ENCODE results near the gene ANP32D.
"Not testable (repeated sequence)": the region's sequence is repeated elsewhere in the genome, so short reads cannot be mapped to it uniquely, and the experiment has no call there.

ANP32D gene

DNA sequence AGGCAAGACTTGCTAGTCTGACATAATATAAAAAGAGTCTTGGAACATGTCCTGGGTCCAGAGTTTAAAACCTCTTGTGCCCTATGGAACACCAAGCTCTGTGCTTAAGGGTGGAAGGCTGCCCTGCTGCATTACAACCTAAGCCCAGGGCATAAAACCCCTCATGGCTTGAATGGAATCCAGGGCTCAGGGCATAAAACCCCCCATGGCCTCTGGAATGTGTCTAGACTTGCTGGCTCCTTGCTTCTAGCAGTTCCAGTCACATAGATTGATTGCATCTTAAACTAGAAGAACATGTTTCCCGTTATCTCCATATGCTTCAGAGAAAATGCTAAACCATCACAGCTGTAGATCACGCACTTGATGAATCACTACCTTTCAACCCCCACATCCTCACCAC, 34.5 kb downstream of the ANP32D start:
- not testable (repeated sequence) for DNase-seq (ENCODE audit: low spot score)

DNA sequence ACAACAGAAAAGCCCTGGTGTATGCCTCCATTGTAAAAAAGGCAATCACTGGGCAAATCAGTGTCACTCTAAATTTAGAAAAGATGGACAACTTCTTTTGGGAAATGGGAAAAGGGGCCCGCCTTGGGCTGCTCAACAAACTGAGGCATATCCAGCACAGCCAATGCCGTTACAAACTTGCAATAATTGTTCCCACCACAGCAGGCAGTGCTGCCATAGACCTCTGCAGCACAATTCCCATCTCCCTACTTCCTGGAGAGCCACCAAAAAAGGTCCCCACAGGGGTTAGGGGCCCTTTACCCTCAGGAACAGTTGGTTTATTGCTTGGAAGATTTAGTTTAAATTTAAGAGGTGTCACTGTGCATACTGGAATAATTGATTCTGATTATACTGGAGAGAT, 36.6 kb downstream of the ANP32D start:
- DNase-seq (ENCODE audit: low spot score), result no peak

DNA sequence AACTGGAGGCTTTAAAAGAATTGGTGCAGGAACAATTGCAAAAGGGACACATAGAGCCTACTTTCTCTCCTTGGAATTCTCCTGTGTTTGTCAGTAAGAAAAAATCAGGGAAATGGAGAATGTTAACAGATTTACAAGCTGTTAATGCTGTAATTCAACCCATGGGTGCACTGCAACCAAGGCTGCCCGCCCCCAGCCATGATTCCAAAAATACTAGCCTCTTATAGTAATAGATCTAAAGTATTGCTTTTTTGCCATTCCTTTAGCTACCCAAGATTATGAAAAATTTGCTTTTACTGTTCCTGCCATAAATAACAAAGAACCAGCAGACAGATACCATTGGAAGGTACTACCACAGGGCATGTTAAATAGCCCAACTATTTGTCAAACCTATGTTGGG, 37.8 kb downstream of the ANP32D start:
- no peak for DNase-seq (ENCODE audit: low spot score)

DNA sequence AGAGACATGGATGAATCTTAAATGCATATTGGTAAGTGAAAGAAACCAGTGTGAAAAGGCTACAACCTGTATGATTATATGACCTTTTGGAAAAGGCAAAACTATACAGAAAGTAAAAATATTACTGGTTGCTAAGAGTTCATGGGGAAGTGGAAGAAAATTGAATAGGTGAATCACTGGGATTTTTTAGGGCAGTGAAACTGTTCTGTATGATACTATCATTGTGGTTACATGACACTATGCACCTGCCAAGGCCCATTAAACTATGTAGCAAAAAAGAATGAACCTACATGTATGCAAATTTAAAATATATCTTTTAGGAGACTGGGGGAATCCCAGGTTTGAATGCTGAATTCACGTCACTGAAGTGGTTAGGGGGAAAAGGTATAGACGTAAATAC, 40.5 kb downstream of the ANP32D start:
- DNase-seq (ENCODE audit: low spot score), result no peak

DNA sequence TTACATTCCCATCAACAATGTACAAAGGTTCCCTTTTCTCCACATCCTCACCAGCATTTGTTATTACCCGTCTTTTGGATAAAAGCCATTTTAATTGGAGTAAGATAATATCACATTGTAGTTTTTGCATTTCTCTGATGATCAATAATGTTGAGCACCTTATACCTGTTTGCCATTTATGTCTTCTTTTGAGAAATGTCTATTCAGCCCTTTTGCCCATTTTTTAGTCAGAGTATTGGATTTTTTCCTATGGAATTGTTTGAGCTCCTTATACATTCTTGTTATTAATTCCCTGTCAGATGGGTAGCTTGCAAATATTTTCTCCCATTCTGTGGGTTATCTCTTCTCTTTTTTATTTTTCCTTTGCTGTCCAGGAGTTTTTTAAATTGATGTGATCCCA, 42.4 kb downstream of the ANP32D start:
- DNase-seq (ENCODE audit: low spot score), result no peak

DNA sequence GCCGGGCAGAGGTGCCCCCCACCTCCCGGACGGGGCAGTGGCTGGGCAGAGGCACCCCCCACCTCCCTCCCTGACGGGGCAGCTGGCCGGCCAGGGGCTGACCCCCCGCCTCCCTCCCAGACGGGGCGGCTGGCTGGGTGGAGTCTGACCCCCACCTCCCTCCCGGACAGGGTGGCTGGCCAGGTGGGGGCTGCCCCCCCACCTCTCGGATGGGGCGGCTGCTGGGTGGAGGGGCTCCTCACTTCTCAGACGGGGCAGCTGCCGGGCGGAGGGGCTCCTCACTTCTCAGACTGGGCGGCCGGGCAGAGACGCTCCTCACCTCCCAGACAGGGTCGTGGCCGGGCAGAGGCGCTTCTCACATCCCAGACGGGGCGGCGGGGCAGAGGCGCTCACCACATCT, 48.0 kb downstream of the ANP32D start:
- not testable (repeated sequence) for DNase-seq (ENCODE audit: low spot score)

Data from NAMALWA (cell line).